A673 (cell line): ENCODE data around the gene TSPAN10. TPM values are rescaled to one million over a fixed set of nuclear protein-coding genes. Genes with fewer than 3 reads are reported as not detected.

Experiments used
- BruUV-seq: library from RNA; stranded (reverse); fragments of 400-500 nt; replicated peaks from 2 replicates; lab custom pipeline; 2021; lab: Mats Ljungman, UMichigan
- CTCF ChIA-PET: fragments of 300-600 bp; sonication (Branson Sonifier 250); formaldehyde crosslinking; loops from one replicate; lab custom pipeline; 2022; ENCODE audit warnings: antibody characterized with exemption; lab: Charles Lee
- POLR2A ChIA-PET: fragments of 300-600 bp; sonication (Branson Sonifier 250); formaldehyde crosslinking; loops from one replicate; lab custom pipeline; 2022; ENCODE audit warnings: antibody characterized with exemption; ENCODE audit not compliant: low non-redundant PET; lab: Charles Lee
- DNase-seq: peaks from one replicate; pipeline ENCODE4 v3.0.0-alpha.2; 2015; ENCODE audit warnings: low spot score
- H3K27ac ChIP-seq: fragments of 200-600 bp; sonication (generic); 2 replicates; pipeline ENCODE4 v1.5.1; 2016; ENCODE audit warnings: mixed run types, low read depth, mild to moderate bottlenecking, mixed read lengths, antibody characterized with exemption, low read length; ENCODE audit not compliant: poor library complexity, severe bottlenecking
- H3K27me3 ChIP-seq: fragments of 200-600 bp; sonication (generic); replicated peaks from 2 replicates; pipeline ENCODE4 v1.6.1; 2017; ENCODE audit warnings: mixed run types, low read depth, mild to moderate bottlenecking, mixed read lengths, antibody characterized with exemption, low read length; ENCODE audit not compliant: insufficient read depth, poor library complexity
- H3K36me3 ChIP-seq: fragments of 200-600 bp; sonication (generic); 2 replicates; pipeline ENCODE4 v1.6.1; 2016; ENCODE audit warnings: mixed run types, mild to moderate bottlenecking, mixed read lengths, antibody characterized with exemption, low read length; ENCODE audit not compliant: insufficient read depth, poor library complexity, severe bottlenecking
- H3K4me1 ChIP-seq: fragments of 200-600 bp; sonication (generic); 2 replicates; pipeline ENCODE4 v1.6.1; 2017; ENCODE audit warnings: mixed run types, mild to moderate bottlenecking, mixed read lengths, antibody characterized with exemption, low read length; ENCODE audit not compliant: insufficient read depth, poor library complexity, severe bottlenecking
- H3K4me3 ChIP-seq: fragments of 200-600 bp; sonication (generic); 2 replicates; pipeline ENCODE4 v1.5.1; 2016; ENCODE audit warnings: low read depth, mixed run types, mild to moderate bottlenecking, mixed read lengths, low read length; ENCODE audit not compliant: poor library complexity, severe bottlenecking
- H3K9me3 ChIP-seq: fragments of 200-600 bp; sonication (generic); 2 replicates; pipeline ENCODE4 v1.6.1; 2016; ENCODE audit warnings: mixed run types, low read depth, mild to moderate bottlenecking, mixed read lengths, antibody characterized with exemption, low read length; ENCODE audit not compliant: poor library complexity, severe bottlenecking
- EZH2 ChIP-seq: fragments of 200-600 bp; sonication (generic); IDR thresholded peaks from 2 replicates; pipeline ENCODE4 v1.6.1; 2017; ENCODE audit warnings: borderline replicate concordance, low read depth, mild to moderate bottlenecking, mixed read lengths, antibody characterized with exemption, low read length; ENCODE audit not compliant: poor library complexity, severe bottlenecking
- intact Hi-C: fragments of 100-400 bp; cut with micrococcal nuclease; formaldehyde crosslinking; loops from one replicate; pipeline ENCODE4 v1.10.0; 2022; ENCODE audit not compliant: unreplicated experiment
- microRNA-seq: library from miRNA; unstranded; fragments of <30 nt; microRNA quantifications from one replicate; pipeline ENCODE4 v1.2.0, GENCODE V29; 2021
- total RNA-seq: library from RNA; stranded (reverse); gene quantifications from 2 replicates; pipeline ENCODE4 v1.2.3, GENCODE V29; 2021
- TF ChIP-seq, protein P1 (sequence below): fragments of 300-800, 200-600 bp; sonication (generic); conservative IDR thresholded peaks from 2 replicates; pipeline ENCODE4 v1.5.1; 2017; ENCODE audit warnings: low read depth, mild to moderate bottlenecking, antibody characterized with exemption, low read length, moderate library complexity, mixed read lengths

The TSPAN10 gene
- total RNA-seq, 1 experiment from 2014 or later = 1.1 TPM

DNA sequence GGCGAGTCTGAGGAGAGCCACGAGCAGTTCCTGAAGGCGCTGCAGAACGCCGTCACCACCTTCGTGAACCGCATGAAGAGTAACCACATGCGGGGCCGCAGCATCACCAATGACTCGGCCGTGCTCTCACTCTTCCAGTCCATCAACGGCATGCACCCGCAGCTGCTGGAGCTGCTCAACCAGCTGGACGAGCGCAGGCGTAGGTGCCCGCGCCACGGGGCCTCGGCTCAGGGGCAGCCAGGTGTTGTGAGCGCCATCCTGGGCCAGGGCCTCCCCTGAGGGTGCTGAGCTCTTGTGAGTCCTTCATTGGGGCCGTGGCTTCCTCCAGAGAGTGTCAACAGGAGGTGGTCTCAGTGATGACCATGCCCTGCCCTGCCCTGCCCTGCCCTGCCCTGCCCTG lies 58.8 kb downstream of the TSPAN10 start:
- H3K4me1 ChIP-seq = peaks cover 1% of the 10 kb centered on the region
- H3K4me3 ChIP-seq = no peak overlapping the region
- ChIA-PET CTCF (no interaction called here), POLR2A (interaction anchor here (0.6 kb wide), 1 partner anchor 16 kb away, joined by 10 read pairs; no protein-coding TSS in a partner anchor)
- no TSS peak for BruUV-seq
- intact Hi-C loops = no loop called here
- no peak overlapping the region for H3K27ac ChIP-seq
- no peak for DNase-seq
- TF ChIP-seq, protein P1, sequence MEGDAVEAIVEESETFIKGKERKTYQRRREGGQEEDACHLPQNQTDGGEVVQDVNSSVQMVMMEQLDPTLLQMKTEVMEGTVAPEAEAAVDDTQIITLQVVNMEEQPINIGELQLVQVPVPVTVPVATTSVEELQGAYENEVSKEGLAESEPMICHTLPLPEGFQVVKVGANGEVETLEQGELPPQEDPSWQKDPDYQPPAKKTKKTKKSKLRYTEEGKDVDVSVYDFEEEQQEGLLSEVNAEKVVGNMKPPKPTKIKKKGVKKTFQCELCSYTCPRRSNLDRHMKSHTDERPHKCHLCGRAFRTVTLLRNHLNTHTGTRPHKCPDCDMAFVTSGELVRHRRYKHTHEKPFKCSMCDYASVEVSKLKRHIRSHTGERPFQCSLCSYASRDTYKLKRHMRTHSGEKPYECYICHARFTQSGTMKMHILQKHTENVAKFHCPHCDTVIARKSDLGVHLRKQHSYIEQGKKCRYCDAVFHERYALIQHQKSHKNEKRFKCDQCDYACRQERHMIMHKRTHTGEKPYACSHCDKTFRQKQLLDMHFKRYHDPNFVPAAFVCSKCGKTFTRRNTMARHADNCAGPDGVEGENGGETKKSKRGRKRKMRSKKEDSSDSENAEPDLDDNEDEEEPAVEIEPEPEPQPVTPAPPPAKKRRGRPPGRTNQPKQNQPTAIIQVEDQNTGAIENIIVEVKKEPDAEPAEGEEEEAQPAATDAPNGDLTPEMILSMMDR = no peak
- TF ChIP-seq EZH2 = no peak
- no peaks in the 10 kb centered on the region for H3K27me3 ChIP-seq
- H3K9me3 ChIP-seq = no peaks in the 10 kb centered on the region
- H3K36me3 ChIP-seq = peaks cover 69% of the 10 kb centered on the region

GRCh38 chr17:81696218-81696941 lies 59.4 kb downstream of the TSPAN10 start:
- ChIA-PET CTCF (no interaction called here), POLR2A (no interaction called here)
- peaks cover 7% of the 10 kb centered on the region for H3K4me1 ChIP-seq
- no peak overlapping the region for H3K4me3 ChIP-seq
- H3K27me3 ChIP-seq = no peaks in the 10 kb centered on the region
- no peak for DNase-seq
- intact Hi-C loops = no loop called here
- TF ChIP-seq EZH2 = no peak
- TF ChIP-seq, protein P1 = no peak
- H3K36me3 ChIP-seq = peaks cover 70% of the 10 kb centered on the region
- TSS peak; percentile 28 for BruUV-seq
- no peaks in the 10 kb centered on the region for H3K9me3 ChIP-seq
- no peak overlapping the region for H3K27ac ChIP-seq

- intact Hi-C loops = no loop called here
- DNase-seq = no peak
- Histone ChIP-seq H3K4me1 (peaks cover 17% of the 10 kb centered on the region), H3K4me3 (no peak overlapping the region), H3K27me3 (no peaks in the 10 kb centered on the region), H3K36me3 (peaks cover 71% of the 10 kb centered on the region), H3K9me3 (no peaks in the 10 kb centered on the region), H3K27ac (no peak overlapping the region)
- TF ChIP-seq, protein P1 = no peak
- no peak for TF ChIP-seq EZH2
- ChIA-PET POLR2A (no interaction called here), CTCF (interaction anchor here (0.6 kb wide), 1 partner anchor 1225 kb away, joined by 4 read pairs; no protein-coding TSS in a partner anchor)
- no TSS peak for BruUV-seq
These were observed 60.5 kb downstream of the TSPAN10 start for GRCh38 chr17:81697261-81698044.

Small RNA genes within 50 kb of the gene (microRNA-seq; reads per million reads assigned to microRNA genes)
- gene MIR6786 = 1.9 reads per million

Other genes with a start within 250 kb of the TSPAN10 start
- gene BAHCC1, start 241.7 kb upstream of the TSPAN10 start, total RNA-seq = 74.2 and 80.6 TPM in 2 replicates
- 2,855 and 3,247 TPM in 2 replicates for gene ACTG1, start 124.4 kb upstream of the TSPAN10 start, total RNA-seq
- 0.26 and 0.31 TPM in 2 replicates for gene FSCN2, start 108.8 kb upstream of the TSPAN10 start, total RNA-seq
- gene FAAP100, start 84.8 kb upstream of the TSPAN10 start, total RNA-seq = 49.4 and 49.5 TPM in 2 replicates
- 188 and 195 TPM in 2 replicates for gene NPLOC4, start 84 bp upstream of the TSPAN10 start, total RNA-seq
- 0.43 and 0.52 TPM in 2 replicates for gene PDE6G, start 19.3 kb downstream of the TSPAN10 start, total RNA-seq
- 36.1 and 44.6 TPM in 2 replicates for gene OXLD1, start 29.4 kb downstream of the TSPAN10 start, total RNA-seq
- gene CCDC137, start 29.5 kb downstream of the TSPAN10 start, total RNA-seq = 52.8 and 56.3 TPM in 2 replicates
- 62.8 and 67.4 TPM in 2 replicates for gene ARL16, start 46.6 kb downstream of the TSPAN10 start, total RNA-seq
- 145 and 187 TPM in 2 replicates for gene HGS, start 46.8 kb downstream of the TSPAN10 start, total RNA-seq
- 184 and 186 TPM in 2 replicates for gene MRPL12, start 66.2 kb downstream of the TSPAN10 start, total RNA-seq
- gene SLC25A10, start 75.1 kb downstream of the TSPAN10 start, total RNA-seq = 46.8 and 56.2 TPM in 2 replicates
- not detected in 2 replicates for gene GCGR, start 167.0 kb downstream of the TSPAN10 start, total RNA-seq
- gene MCRIP1, start 196.1 kb downstream of the TSPAN10 start, total RNA-seq = 126 and 130 TPM in 2 replicates
- not detected in 2 replicates for gene PPP1R27, start 197.9 kb downstream of the TSPAN10 start, total RNA-seq
- gene P4HB, start 223.3 kb downstream of the TSPAN10 start, total RNA-seq = 491 and 503 TPM in 2 replicates
- 568 and 667 TPM in 2 replicates for gene ARHGDIA, start 234.1 kb downstream of the TSPAN10 start, total RNA-seq